T-helper 2 cell (primary cell): ENCODE results near the gene GLI3.

Source experiments
- DNase-seq, 5 experiments: peaks; one replicate each; pipeline versions ENCODE4 v3.0.0 to v3.0.0-alpha.2; 2012 to 2022

The GLI3 gene

DNA sequence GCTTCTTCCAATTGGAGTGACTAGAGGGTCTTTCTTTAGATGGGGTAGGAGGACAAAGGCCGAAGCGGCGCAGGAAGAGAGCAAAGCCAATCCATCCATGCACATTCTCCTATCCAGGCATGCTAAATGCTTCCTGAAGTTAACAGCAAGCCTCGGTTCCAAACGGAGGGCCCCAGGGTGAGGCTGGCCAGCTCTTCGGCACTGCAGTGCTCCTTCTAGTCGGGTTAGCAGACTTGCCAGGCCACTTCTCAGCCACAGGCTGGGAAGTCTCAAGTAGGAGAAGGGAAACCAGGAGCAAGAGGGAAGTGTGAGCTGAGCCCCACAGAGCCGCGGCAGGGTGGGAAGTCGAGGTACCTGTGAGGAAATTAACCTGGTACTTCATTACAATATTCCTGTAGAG lies 280.3 kb downstream of the GLI3 start:
- no peak for DNase-seq

DNA sequence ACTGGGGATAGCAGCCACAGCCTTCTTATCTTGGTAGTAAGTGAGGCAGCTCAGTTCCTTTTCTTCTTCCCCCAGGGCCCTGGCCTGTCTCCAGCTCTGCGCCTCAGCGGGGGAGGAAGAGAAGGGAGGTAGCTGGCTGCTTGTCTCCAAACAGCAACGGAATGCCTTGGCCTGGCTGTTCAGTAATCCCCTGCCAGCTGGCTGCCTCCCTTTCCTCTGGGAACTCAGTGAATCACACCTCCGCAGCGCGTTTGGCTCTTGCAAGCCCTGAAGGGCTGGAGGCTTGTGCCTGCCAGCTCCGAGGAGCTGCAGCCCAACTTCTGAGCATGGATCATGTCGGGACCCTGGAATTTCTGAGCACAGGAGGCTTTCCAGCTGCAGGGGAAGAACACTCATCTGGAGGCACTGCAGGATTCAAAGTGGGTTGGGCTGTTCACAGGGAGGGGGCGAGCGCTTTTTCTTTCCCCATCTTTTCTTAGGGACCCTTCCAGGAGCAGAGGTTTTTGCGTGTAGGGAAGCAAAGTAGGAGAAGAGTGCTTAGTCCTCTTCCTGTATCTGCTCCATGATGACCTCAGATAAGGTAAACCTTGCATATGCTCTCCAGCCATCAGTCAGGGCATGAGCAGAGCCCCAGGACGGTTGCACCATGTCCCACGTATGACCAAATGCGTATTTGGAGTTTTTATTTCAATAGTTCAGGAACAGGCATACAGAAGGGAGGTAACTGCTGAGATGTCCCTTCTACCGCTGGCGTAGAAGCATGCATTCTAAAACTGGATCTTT lies 280.9 kb downstream of the GLI3 start:
- no peak for DNase-seq

DNA sequence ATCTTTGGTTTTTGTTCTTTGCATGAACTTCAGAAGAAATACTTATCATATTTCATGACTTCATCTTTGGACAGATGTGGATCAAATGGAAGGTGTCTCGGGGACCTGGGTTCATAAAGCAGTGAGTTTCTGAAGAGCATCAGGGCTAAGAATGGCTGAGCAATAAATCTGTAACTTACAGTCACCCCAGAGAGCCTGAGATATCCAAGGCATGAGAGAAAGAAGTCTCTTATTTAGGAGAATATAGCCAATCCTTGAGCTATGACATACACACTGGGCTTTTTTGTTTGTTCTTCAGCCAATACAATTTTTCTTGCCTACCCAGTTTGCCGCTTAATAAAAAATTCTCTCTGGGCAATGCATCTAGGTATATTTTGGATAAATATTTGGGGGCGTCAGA lies 281.6 kb downstream of the GLI3 start:
- no peak for DNase-seq

DNA sequence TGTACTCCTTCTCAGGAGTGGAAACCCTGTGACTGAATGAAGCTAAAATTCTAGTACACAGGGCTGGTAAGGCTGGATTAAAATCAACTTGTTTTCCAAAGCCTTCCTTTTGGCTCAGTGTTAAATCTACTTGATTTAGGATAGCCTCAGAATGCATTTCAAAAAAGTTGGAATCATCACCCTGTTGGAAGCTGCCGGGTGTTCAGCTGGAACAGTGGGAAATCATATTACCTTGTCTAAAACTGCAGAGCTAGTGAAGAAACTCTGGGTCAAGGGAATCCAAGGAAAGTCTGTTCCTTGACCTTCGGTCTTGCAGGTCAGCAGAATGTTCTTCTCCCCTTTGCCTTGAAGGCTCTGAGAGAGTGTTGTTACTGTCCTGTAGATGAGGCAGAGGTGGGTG lies 282.0 kb downstream of the GLI3 start:
- no peak for DNase-seq

DNA sequence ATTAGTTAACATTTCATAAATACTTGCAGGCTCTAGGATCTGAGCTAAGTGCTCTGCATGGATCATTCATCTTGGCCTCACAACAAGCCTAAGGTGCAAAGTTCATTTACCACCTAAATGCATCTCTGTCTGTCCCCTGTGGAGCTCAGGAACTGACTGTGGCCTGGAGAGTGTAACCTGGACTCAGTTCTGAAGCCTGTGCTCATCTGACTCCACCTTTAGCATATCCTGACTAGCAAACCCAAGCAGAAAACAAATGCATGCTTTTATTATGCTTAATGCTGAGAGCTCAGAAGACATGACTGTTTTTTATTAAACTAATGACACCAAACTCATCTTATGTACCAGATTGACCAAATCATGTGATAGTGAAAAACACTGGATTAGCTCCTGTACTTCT lies 288.5 kb downstream of the GLI3 start:
- DNase-seq, result no peak

DNA sequence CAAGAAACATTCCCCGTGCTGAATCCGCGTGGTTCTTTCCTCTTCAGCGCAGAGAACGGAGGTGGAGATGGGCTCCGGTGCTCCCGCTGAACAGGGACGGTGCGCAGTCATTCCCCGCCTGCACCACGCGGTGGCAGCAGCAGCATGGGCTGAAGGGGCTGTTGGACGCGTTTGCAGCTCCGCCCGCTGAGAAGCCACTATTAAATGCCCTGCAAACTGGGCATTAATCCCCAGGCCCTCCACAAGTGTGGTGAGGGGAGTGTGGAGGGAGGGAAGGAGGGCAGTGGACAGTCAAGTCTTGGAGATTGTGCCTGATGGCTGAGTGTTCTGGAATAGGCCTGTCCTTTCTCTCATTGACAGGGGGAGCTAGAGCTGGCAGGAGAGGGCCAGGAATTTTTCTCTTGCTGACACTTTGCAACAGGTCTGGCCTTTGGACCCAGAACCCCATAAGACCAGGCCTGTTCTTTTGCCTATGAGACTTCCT lies 293.9 kb downstream of the GLI3 start:
- peak in 4 of 5 experiments; percentile 23 to 59 (median 41) for DNase-seq

DNA sequence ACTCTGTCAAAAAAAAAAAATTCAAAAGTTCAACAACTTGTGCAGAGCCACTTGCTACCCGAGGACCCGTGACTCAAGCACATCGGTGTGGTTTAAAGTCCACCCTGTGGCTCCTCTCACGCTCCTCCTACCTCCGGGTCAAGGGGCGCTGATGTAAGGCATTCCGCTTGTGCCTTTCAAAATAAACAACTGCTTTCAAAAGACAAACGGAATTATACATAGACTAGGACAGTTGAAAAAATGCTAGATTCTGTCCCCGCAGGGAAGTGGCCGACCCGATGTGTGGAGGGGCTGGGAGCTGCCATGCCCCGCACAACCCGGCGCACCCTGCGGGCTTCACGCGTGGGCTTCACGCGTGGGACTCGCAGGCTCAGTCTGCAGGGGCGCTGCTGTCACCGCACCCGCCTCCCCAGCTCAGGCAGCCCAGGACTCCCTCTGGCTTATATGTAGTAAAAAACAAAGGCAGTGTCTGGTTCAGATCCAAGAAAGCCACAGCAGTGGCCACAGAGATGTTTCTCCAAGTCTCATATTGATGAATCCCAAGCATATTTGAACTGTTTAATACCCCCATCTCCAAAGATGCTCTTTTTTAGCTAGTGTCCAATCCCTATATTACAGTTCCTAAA lies 294.4 kb downstream of the GLI3 start:
- no peak for DNase-seq

DNA sequence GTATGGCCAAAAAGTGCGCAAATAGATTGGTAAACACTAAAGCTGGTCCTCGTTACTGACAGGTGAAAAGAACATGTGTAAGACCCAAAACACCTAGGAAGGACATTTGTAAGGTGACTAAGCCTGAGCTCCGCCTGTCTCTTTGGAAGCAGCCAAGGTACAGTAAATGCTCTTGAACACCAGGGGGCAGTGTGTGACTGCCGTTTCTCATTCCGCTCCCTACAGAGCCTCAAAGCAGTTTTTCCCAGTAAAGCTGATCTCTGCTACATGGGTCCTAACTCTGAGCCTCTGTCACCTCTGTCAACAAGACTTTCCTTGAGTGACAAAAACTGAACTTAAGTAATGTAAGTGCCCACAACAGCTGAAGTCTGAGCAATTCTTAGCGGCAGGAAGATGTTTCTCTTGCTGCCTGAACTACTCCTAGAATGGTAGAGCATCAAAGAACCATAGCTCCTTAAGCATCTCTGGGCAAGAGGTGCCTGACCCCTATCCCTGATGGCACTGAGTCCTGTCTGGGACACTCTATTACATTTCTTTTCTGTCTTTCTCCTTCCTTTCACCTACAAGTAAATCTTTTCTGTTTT lies 296.2 kb downstream of the GLI3 start:
- peak in 2 of 5 experiments; percentile 17 to 51 for DNase-seq

DNA sequence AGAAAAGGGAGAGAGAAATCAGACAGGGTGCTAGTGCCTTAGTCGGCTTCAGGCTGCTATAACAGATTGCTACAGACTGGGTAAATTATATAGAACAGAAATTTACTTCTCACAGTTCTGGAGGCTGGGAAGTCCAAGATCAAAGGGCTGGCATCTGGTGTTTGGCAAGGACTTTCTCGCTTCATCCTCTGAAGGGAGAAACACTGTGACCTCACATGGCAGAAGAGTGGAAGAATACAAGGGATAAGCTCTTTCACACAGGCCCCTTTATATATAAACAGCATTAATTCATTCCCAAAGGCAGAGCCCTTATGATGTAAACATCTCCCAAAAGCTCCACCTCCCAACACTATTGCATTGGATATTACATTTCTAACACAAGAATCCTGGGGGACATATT lies 298.6 kb downstream of the GLI3 start:
- DNase-seq, result no peak

DNA sequence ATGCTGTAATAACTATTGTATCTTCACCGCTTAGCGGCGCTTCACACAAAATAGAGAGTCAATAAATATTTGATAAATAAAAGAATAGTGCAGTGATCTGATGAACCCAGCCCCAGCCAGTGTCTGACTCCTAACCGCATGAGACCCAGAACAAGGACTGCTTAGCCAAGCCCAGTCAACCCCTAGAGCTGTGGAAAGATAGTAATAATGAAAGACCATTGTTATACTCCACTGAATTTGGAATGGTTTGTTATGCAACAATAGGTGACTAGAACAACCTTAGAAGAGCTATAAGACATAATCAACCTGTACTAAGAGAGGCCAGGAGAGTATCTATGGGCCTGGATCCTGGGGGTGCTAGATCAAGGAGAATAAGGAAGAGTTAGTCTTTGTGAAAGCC lies 303.6 kb downstream of the GLI3 start:
- no peak for DNase-seq

DNA sequence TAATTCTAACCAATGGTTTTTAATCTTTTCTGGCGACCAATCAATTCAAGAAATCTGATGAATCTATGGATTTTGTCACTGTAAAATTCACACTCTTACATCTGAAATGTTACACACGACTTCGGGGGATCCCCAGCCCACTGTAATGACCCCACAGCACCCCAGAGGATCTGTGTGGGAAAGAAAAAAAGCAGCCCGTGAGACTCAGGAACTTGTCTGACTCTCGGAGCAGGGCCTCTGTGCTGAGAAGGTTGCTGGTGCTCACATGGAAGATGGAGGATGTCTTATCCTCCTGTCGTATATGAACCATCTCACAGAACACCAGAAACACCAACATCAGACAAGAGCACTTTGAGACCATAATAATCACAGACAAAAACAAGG lies 305.8 kb downstream of the GLI3 start:
- DNase-seq, result no peak

DNA sequence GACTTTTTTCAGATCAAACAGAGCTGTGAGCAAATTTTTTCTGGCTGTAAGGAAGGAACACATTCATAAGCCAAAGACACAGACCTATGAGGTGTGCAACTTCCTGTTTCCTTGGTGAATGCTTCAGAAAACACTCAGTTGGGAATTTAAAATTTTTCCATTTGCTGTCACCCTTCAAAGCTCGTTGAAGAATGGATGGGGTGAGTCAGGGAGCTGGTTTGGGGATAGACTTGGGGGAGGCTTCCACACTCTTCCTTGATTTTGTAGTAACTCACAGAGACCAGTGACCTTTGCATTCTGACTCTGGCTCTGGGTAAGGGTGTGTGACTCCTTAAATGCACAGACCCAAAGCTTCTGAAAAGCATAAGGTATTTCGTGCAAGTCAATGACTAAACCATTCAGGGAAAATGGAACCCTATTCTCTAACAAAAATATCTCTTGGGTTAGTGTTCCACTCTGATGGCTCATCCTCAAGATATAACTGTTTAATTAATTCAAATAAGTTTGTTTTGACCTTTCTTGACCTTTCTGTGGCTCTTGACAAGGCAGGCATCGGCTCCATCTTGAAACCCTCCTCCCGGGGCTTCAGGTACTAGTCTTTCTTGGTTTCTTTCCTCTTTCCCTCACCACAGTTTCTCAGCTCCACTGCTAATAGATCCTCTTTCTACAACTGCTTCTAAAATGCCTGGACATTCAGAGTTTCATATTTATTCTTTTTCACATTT lies 306.3 kb downstream of the GLI3 start:
- no peak for DNase-seq

DNA sequence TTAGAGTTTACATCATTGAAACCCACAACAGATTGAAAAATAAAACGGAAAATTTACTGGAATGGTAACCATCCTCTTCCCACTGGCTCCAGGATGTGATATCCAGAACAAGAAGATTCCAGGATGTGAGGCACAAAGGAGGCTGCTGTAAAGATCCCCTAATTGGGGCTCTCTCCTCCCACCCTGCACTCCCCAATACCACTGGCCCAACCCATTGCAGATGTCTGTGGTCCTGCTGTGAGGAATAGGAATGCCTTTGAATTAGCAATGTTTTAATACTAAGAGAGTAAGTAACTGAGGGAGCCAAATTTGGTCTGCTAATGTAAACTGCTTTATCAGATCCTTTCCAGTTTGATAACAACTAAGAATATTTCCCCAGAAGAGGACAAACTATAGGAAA lies 308.2 kb downstream of the GLI3 start:
- no peak for DNase-seq

DNA sequence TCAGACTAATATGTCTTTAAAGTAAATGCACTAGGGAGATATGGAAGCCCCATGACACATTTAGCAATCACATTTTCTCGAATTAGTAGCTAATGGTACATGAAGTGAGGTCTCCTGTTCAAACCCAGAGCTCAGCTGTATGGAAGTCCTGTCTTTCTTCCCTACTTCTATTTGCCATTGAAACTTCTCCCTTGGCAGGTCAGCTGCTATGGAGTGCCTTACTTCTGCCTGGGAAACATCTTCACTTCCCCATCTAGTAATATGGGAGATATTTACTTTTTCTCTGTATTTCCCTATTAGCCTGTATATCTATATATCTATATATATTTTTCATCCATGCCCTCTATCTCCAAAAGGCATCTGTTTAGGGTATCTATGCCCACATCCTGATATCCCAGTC lies 308.8 kb downstream of the GLI3 start:
- DNase-seq, result no peak

DNA sequence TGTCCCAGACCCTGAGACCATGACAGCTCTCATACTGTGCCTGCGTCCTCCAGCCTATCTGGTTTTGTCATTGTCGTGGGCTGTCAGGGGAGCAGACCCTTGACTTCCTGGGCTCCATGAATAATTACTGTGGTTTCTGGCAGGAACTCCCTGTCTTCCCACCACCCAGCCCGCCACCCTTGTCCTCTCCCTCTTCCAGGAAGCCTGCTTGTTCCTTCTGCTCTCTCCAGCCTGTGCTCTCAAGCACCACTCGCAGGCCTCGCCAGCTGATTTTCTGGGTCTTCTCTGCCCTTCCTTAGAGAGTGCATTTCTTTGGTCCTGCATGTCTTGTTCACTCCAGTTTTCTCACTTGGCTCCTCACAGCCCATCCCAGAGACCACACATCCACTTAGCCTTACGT lies 309.6 kb downstream of the GLI3 start:
- DNase-seq, result no peak

DNA sequence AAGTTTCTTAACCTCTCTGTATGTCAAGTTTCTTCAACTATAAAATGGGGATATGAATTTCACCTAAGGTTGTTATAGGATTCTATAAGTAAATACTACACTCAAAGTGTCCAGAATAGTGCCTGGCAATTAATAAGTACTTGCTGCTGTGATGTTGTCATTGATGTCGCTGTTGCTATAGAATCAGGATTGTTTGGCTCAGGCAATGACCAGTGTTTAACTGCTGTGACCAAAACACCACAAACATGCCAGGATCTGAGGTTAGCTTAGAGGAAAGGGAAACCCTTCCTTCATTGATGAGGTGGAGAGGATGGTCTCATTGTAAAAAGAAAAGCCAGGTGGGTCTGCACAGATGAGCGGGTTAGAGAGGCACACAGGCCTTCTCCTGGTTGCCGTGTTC lies 311.1 kb downstream of the GLI3 start:
- DNase-seq, result no peak

DNA sequence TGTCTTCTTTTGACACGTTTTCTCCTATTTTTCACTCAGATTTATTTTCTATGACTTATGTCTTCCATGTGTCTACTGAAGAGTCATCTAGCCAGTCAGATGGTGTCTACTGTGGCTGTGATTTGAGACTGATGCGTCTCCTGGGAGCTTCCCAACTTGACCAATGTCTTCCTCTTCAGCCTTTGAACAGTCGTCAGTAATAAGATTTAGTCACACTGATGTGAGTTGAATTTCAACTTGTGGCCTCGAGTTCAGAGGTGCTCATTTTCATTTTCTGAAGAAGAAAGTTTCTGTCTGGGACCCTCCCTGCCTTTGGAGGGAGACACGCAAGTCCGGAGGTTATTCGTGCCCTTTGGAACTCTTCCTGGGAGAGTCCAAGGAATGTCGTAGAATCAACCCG lies 312.2 kb downstream of the GLI3 start:
- no peak for DNase-seq

DNA sequence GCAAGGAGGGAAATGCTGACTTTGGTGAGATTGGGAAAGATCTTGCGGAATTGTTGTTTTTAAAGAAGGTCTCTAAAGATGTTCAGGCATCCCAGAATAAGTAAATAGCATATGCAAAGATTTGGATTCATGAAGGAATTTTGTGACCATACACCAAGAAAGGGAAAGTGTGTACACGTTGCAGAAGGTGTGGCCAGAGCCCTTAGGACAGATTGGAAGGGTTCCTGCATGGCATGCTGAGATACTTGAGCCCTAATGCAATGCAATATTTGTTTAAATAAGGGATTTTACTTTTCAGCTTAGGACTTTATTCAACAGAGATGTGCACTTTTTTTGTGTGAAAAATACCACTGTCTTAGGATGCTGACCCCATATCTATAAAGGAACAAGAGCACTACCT lies 314.6 kb downstream of the GLI3 start:
- DNase-seq, result no peak

DNA sequence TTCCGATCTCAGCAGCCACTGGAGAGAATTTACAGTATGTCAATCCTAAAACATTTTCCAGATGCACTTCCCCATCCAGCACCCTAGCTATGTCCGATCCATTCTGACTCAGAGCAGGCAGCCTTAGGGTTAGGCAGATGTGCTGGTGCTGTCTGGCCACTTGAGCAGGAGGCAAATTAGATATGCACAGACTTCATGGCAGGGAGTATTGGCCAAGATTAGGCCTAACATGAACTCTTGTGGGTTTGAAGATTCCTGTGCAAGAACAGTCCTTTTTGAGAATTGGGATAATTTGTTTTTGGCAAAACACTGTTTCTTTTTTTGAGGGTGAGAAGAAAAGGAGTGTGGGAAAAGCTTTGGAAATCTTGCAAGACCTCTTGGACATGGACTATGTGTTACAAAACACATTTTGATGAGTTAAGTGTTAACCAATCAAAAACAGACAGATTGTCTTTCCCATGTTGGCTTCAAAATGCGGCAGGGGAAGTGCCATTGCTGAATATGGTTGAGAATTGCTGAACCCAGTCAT lies 315.5 kb downstream of the GLI3 start:
- no peak for DNase-seq

DNA sequence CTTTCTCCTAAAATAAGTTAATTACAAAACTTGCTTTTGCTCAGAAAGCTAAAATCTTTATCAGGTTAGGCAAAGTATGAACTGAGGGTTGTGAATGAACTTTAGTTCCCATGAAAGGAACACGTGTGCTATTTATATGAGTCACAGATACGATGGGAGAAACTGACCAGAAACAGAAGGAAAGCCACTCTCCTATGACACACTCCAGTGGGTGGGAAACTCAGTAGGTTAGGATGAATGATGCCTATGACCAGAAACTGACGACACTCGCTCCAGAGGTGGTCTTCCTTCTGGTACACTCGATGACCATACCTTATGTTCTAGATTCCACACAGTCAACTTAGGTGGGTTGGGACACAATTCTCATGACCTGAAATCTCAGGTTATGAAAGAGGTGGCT lies 318.4 kb downstream of the GLI3 start:
- no peak for DNase-seq

DNA sequence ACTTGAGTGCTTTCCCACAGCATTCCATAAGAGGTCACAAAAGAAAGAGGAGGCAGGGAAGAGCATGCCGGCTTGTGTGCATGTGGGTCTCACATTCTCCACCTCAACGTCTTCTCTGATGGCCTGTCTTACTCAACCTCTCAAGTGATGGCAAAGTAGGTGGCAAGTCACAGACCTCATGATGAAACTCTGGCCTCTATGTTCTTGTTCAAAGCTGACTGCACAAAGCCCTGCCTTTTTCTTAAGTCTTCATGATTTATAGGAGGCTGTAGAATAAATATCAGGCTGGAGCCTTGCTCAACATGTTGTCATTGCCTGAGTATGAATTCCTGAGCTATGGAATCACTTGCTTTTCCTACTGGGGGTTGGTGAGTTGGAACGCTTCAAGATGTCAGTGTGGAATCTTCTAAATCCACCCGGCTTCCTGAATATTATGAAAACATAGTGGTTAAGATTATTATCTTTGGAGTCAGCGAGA lies 320.5 kb downstream of the GLI3 start:
- DNase-seq, result no peak

DNA sequence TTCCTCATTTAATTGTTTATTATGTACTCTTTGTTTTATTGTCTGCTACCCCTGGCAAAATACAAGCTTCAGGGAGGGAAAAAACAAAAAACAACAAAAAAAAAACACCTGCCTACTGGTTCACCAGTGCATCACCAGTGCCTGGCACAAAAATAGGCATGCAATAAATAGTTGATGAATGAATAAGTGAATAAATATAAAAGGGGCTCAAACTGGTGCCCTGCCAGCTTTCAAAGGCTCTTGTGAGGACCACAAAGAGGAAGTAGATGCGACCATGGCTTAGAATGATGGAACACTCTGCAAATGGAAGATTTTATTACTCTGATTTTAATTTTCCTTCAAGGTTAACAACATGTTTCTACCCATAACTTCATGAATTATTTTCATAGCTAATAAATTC lies 321.1 kb downstream of the GLI3 start:
- DNase-seq, result no peak
